HG03159 (cell line): ENCODE data around the gene AKAP8.
"Not testable (repeated sequence)": the region's sequence is repeated elsewhere in the genome, so short reads cannot be mapped to it uniquely, and the experiment has no call there.

ENCODE experiments used
- ATAC-seq: cut with Tn5 transposase; IDR thresholded peaks from one replicate; pipeline ENCODE4 v1.9.1; 2021; ENCODE audit warnings: mild to moderate bottlenecking, moderate library complexity; ENCODE audit not compliant: unreplicated experiment

Gene AKAP8

DNA sequence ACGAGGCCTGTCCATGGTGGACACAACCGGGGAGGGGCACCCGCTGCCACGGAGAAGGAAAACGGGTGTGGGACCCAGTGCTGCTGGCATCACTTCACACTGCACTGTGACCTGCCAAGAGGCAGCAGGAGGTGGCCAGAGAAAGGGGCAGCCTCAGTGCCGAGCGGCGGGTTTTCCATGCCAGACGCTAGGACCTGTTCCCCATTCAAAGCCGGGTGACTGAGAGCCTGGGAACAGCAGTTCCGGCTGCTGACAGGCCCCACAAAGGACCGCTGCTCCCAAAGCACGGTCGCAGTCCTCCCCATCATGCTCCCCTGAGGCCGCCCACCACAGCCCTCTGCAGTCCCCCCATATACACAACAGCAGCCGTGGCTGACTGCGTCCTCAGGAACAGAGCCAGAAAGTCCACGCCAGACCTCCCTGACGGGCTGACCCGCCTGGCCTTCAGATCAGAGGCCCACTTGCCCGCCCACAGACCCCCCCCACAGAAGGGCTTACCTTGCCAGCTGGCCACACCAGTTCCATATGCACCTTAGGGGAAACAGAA, 5.4 kb downstream of the AKAP8 start:
- no peak for ATAC-seq

DNA sequence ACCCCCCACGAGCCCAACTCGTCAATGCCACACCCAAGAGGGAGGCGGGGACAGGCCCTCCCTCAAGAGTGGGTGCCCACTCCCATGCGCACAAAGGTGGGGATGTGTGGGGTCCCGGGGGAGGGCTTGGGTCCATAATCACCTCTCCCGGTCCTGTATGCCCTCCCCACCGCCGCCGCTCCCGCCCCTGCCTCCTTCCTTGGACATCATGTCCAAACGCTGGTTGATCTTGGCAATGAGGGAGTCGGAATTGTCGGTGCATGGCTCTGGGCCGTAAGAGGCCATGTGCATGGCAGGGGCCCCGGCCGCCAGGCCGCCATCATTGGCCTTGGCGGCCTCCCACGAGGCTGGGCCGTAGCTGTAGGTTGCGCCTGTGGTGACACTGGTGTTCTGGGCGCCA, 5.9 kb downstream of the AKAP8 start:
- ATAC-seq, result no peak

DNA sequence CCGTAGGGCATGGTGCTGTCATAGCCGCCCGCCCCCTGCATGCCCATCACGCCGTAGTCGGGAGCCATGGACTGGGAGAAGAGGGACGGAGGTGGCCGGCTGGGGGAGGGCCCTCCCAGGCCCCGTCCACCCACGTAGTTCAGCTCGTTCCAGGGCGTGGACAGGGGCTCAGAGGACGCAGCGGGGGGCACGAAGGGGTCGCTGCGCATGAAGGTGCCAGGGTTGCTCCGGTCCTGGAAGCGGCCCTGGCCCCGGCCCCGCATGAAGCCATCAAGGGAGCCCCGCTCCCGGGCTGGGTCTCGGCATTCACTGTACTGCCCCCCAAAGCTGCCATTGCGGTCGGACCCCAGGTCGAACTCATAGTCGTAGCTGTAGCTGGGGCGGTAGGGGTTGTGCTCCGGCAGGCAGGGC, 6.7 kb downstream of the AKAP8 start:
- no peak for ATAC-seq

DNA sequence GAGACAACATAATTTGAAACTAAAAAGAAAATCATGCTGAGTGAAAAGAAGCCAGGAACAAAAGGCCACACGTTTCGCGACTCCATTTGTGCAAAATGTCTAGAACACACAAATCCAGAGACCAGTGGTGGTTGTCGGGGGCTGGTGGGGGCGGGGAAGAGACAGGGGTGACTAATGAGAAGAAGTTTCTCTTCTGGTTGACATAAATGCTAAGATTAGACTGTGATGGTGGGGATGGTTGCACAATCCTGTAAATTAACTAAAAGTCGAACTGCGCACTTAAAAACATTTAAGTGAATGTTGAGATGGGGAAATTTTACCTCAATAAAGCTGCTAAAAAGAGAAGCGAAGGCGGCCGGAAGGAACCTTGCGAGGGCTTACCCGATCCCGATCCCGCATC, 7.1 kb downstream of the AKAP8 start:
- no peak for ATAC-seq

DNA sequence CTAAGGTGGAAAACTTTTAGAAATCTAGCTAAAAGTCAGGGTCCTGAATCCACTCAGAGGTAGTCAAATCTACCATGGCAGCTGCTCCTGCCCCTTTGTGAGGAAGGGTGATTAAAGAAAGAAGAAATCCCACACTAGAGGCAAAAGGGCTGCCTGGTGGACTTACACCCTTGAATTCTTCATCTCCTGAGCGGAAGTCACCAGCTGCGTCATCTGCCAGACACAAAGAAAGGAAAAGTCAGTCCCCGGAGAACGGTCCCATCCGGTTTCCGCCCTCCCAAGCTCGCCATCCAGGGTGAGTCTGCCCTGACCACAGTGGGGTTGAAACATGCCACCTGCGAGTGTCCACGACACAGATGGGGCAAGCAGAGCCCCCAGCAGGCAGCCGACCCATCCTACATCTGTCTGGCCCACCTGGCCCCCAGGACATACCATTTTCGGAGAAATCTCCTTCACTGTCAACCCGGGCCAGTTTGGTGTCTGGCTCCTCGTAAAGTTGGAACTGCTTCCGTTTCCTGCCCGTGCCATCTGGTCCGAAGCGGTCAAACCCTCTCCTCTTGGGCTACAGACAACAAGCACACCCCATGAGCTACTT, 7.7 kb downstream of the AKAP8 start:
- ATAC-seq, result no peak

DNA sequence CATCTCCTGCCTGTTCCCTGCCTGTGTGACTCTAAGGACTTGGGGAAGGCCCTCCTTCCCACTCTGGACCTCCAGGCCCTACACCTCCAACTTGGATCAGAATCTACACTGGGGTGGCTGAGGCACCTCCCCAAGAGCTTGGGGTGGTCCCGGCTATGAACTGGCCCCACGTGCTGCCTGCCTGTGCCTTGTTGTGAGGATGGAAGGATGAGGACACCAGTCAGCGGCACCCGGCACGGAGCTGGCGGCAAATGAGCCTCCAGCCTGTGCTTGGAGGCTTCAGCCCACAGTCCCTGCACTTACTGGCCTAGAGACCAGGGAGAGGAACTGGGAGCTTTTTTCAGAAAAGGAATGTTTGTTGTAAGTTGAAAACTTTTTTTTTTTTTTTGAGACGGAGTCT, 8.5 kb downstream of the AKAP8 start:
- ATAC-seq, result no peak

DNA sequence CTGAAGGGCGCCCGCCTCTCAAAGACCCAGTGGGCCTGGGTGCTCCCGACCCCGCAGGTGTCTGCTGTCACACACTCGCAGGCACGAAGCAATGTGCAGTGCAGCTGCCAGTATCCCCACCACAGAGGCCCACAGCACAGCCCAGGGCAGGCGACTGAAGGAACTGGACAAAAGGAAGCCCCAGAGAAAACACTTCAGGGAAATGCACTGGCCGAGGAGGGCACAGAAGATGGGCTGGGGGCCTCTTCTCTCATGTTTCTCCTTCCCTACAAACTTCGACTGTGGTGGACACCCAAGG, 10.0 kb downstream of the AKAP8 start:
- ATAC-seq, result no peak

DNA sequence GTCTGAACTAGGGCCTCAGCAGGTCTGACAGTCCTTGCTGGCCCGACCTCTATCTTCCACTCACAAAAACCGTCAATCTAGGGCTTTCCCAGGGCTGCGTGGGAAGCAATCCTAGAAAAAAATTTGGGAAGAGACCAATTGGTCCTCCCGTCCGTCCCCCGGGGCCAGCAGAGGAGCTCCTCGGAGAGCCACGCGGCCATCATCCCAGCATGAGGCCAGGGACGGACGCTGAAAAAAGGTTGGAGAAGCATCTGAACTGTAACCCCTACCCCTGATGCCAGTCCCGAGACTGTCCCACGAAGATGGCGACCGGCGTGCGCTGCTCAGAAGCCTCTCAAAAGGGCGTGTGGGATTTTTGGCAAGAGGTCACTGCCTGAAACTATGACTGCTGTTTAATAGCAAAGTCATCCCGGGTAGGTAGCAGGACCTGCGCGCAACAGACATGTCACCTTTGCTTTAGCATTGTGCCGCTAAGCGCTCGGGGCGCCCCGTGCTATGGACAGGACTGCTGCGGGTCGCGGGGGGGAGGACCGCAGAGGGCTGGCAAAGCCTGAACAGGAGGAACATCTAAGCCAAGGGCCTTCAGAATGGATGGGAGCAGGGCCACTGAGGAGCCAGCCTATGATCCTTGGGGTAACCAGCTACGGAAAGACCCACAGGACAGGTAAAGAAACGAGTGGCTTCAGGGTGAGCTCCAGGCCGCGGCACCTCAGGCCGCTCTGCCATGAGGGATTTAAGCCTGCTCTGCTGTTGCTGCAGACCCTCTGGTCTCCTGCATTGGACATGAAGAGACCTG, 10.6 kb downstream of the AKAP8 start:
- ATAC-seq, result no peak

DNA sequence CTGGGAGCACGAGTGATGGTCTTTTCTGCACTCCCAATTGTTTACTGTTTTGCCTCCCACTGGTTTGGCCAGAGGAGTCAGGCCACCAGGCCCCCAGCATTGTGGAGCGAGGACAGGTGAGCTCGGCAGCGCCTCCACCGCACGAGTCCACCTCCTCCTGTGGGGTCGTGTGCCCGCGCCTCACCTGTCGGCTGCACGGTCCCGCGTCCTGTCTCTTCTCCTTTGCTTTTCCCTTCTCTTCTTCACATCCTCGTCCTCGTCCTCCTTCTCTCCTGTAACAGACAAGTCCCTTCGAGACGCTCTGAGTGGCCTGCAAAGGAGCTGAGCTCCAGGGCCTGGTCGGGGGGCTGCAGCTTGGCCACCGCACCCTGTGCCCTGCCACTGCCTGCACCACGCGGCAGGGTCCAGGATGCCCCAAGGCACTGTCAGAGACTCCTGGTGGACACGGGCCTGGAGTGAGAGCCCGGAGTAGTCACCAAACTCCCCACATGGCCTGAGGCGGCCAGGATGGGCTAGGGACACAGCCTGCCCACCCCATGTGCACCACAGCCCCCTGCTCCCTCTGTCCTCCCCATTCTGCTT, 11.4 kb downstream of the AKAP8 start:
- no peak for ATAC-seq

DNA sequence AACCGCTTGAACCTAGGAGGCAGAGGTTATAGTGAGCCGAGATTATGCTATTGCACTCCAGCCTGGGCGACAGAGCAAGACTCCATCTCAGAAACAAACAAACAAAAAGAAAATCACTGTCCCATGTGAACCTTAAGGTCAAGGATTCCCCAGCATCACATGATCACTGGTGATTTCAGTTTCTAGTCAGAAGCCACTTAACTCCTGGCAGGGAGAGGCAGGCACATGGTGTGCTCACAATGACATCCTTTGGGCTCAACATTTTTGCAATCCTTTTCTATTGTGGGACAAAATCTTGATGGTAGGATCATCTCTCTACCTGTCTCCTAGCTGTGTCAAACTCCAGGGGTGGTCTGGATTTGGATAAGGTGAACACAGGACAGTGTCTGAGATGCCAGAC, 12.1 kb downstream of the AKAP8 start:
- no peak for ATAC-seq

DNA sequence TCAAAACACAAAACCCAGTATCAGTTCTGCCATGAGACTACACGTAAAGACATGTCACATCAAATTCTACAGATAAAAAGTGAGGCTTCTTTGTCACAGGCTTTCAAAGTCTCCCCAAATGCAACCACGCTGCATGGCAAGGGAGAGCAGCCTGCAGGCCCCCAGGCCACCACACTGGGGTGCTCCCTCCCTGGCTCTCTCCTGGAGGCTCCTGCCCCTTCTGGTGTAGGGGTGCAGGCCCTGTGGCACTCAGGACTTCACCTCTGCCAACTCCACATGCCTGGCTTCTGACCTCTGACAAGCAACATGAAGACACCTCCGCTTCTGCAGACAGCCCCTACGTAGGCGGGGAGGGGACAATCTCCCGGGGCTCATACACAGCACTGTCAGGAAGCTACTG, 14.3 kb downstream of the AKAP8 start:
- no peak for ATAC-seq

DNA sequence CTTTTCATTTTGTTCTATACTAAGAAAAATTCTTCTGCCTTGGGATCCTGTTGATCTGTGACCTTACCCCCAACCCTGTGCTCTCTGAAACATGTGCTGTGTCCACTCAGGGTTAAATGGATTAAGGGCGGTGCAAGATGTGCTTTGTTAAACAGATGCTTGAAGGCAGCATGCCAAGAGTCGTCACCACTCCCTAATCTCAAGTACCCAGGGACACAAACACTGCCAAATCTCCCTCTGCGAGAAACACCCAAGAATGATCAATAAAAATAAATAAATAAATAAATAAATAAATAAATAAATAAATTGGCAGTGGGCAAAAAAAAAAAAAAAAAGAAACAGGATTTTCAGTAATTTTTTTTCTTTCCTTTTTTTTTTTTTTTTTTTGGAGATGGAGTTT, 15.8 kb downstream of the AKAP8 start:
- not testable (repeated sequence) for ATAC-seq

DNA sequence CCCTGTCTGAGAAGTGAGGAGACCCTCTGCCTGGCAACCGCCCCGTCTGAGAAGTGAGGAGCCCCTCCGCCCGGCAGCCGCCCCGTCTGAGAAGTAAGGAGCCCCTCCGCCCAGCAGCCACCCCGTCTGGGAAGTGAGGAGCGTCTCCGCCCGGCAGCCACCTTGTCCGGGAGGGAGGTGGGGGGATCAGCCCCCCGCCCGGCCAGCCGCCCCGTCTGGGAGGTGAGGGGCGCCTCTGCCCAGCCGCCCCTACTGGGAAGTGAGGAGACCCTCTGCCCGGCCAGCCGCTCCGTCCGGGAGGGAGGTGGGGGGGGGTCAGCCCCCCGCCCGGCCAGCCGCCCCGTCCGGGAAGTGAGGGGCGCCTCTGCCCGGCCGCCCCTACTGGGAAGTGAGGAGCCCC, 16.5 kb downstream of the AKAP8 start:
- not testable (repeated sequence) for ATAC-seq

DNA sequence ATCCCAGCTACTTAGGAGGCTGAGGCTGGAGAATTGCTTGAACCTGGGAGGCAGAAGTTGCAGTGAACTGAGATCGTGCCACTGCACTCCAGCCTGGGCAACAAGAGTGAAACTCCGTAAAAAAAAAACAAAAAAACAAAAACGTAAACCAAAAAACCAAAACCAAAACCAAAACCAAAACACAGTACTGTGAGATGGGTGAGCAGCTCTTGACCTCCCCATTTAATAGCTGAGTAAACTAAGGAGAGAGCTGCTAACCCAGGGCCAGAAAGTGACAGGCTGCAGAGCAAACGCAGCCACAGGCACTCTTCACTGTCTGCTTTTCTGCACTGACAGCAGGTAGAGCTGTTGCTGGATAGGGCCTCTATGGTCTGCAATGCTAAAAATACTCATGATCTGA, 19.6 kb downstream of the AKAP8 start:
- ATAC-seq, result not testable (repeated sequence)

DNA sequence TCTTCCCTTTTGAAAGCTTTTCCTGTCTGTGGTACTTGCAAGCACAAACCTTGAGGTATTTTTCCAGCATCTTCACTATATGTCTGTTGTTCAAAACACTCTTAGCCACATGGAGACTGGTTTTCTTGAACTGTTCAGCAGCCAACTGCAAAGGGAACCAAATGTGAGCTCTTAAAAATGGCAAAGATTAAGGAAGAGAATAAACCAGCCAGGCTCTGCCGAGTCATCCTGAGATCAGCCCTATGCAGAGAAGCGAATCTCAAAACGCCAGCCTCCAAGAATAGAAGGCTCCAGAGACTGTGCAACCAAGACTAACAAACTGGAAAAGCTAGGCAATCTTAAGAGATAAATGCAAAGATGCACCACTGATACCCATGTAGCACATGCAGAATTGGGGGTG, 20.7 kb downstream of the AKAP8 start:
- ATAC-seq, result no peak

DNA sequence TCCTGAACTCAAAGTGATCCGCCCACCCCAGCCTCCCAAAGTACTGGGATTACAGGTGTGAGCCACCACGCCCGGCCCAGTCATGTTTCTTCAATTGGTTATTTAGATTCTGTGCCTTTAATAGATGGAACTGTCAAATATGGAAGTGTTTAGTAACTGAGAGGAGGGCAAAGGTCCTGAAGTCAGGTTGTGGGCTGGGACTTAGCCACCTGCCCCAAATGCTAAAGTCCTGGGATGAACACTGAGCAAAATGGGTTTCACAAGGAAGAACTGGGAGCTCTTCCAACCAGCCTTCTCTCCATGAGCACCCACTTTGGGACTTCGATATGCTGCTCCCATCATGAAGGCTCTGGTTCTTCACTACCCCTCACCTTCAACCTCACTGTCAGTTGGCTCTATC, 21.7 kb downstream of the AKAP8 start:
- ATAC-seq, result no peak

DNA sequence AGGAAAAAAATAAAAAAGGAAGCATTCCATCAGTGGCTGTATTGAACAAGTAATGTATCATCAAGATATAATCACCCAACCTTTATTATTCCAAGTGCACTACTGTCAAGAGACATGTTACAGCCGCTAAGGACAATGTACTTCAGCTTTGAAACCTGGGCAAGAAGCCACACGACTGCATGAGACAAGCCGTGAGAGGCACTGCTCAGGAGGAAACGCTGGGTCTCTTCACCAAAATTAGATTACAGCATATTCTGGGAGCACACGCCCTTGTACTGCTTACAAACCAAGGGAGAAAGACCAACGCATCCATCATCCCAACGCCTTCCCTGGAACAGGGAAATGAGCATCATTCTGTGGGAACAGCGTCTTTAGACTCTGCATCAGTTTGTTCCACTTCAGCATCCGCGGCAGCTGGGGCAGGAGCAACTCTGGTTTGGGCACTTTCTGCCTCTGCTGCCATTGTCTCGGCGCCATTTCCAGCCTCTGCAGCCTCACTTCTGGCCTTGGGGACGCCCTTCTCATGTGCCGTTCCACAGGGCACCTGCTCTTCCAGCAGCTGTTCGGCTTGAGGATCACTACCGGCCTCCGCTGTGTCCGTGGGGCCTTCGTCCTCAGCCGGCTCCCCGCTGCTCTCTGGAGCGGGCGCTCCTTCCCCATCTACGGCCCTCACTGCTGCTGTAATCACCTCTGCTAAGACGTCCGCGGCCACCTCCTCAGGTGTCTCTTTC, 24.9 kb downstream of the AKAP8 start:
- ATAC-seq, result no peak

DNA sequence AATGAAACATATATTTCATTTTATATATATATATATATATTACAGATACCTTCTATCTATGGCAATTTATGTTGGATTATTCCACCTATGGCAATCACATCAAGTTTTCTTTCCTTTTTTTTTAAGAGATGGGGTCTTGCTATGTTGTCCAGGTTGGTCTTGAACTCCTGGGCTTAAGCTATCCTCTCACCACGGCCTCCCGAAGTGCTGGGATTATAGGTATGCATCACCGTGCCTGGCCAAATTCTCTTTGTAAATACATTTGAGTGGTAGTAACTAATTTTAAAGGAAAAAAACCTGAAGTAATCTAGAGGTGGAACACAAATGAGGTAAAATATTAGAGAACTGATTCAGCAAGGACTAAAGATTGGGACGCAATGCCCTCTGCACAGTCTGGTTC, 25.7 kb downstream of the AKAP8 start:
- ATAC-seq, result no peak

DNA sequence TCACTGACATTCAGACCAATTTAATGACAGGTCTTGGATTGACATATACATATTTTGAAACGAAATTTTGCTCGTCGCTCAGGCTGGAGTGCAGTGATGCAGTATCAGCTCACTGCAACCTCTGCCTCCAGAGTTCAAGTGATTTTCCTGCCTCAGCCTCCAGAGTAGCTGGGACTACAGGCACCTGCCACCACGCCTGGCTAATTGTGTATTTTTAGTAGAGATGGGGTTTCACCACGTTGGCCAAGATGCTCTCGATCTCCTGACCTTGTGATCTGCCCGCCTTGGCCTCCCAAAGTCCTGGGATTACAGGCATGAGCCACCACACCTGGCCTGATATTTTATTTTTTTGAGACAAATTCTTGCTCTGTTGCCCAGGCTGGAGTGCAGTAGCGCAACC, 27.1 kb downstream of the AKAP8 start:
- not testable (repeated sequence) for ATAC-seq

DNA sequence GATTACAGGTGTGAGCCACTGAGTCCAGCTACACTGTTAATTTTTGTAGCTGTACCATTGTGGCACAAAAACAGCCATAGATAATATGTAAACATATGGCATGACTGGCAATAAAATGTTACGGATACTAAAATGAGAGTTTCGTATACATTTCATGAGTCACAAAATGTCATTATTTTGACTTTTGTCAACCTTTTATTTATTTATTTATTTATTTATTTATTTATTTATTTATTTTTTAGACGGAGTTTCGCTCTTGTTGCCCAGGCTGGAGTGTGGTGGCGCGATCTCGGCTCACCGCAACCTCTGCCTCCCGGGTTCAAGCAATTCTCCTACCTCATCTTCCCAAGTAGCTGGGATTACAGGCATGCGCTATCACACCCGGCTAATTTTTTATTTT, 38.3 kb downstream of the AKAP8 start:
- ATAC-seq, result not testable (repeated sequence)

DNA sequence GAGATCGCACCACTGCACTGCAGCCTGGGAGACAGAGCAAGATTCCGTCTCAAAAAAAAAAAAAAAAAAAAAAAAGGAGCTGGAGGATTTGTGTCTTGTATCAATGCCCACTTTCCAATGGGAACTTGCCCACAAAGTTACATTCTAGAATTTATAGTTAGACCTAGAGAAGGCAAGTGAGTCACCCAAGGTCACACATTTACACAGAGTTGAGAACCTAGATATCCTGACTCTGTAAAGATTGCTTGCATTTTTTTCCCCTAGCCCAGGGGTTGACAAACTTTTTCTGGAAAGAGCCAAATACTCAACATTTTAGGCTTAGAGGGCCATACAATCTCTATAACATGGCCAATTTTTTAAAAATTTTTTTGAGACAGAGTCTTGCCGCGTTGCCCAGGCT, 39.5 kb downstream of the AKAP8 start:
- no peak for ATAC-seq

DNA sequence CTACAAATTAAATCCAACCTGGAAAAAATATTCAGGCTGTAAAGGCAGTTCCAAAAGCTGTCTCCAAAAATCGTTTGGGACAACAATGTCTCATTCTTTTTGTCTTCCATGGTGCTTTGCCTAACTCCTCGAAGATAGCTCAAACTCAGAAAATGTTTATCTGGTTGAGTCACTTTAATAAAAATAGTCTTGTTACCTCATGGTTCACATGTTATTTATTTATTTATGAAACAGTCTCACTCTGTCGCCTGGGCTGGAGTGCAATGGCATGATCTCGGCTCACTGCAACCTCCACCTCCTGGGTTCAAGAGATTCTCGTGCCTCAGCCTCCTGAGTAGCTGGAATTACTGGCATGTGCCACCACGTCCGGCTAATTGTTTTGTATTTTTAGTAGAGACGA, 42.4 kb downstream of the AKAP8 start:
- ATAC-seq, result no peak
